Loucy (cell line): ENCODE results near the gene BTG4.

Source experiments
- EZH2phosphoT487 ChIP-seq: fragments of 200-600 bp; IDR thresholded peaks from 2 replicates; pipeline ENCODE4 v1.6.1; 2018; ENCODE audit warnings: antibody characterized with exemption, mild to moderate bottlenecking, moderate library complexity, borderline replicate concordance
- TF ChIP-seq, protein P1 (sequence below): fragments of 200-600 bp; sonication (generic); conservative IDR thresholded peaks from 2 replicates; pipeline ENCODE4 v1.5.1; 2014; ENCODE audit warnings: mild to moderate bottlenecking, antibody characterized with exemption, low read length

DNA sequence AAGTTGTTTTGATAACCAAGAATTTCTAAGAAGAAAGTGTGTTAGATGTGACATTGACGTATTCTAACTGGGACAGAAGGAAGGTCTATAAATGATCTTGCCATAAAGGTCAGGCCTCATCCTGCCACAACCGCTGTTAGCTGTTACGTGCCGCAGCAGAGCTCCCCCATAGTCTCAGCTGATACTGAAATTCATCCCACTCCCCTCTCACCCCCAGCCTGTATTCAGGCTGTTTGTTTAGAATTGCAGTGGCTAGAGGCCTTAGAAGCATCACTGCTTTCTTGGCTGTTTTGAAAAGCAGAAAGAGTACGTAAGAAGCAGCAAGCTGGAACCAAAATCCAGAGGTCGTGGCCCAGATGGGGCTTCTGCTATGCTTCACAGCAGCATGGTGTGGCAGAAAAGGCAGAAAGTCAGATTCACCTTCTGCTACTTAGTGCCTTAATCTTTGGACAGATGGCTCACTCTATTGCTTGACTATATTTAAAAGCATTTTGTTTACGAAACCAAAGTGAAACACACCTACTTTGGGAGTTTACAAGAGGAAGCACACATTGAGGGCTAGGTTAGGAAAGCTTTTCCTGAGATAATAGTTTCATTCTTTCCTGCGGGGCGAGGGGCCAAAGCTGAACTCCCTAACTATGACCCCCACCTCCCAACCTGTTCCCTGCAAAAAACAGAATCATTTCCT lies 27.4 kb upstream of the BTG4 start:
- TF ChIP-seq, protein P1, sequence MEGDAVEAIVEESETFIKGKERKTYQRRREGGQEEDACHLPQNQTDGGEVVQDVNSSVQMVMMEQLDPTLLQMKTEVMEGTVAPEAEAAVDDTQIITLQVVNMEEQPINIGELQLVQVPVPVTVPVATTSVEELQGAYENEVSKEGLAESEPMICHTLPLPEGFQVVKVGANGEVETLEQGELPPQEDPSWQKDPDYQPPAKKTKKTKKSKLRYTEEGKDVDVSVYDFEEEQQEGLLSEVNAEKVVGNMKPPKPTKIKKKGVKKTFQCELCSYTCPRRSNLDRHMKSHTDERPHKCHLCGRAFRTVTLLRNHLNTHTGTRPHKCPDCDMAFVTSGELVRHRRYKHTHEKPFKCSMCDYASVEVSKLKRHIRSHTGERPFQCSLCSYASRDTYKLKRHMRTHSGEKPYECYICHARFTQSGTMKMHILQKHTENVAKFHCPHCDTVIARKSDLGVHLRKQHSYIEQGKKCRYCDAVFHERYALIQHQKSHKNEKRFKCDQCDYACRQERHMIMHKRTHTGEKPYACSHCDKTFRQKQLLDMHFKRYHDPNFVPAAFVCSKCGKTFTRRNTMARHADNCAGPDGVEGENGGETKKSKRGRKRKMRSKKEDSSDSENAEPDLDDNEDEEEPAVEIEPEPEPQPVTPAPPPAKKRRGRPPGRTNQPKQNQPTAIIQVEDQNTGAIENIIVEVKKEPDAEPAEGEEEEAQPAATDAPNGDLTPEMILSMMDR, result no peak
- no peak for TF ChIP-seq EZH2phosphoT487
